Breast epithelium (tissue), 3 donors: Measurements from ENCODE around the gene FRS3.

ENCODE experiments used
- CTCF ChIP-seq, 3 donors: fragments of 450-650 bp; IDR thresholded peaks; one replicate each; pipeline ENCODE4 v1.5.1; 2016 to 2017; ENCODE audit warnings: antibody characterized with exemption in 3 of 3, mild to moderate bottlenecking in 3 of 3, moderate library complexity in 3 of 3
- POLR2AphosphoS5 ChIP-seq, 3 donors: sonication (generic); formaldehyde crosslinking; IDR thresholded peaks; one replicate each; pipeline ENCODE4 v1.6.1; 2017; ENCODE audit warnings: antibody characterized with exemption in 3 of 3

- TF ChIP-seq CTCF (IDR thresholded peaks at IDR 0.05) (no peak), POLR2AphosphoS5 (IDR thresholded peaks at IDR 0.05) (no peak)
These were observed 10.3 kb downstream of the FRS3 start for GRCh38 chr6:41769376-41769775.
